Head of caudate nucleus (tissue), 42 donors: ENCODE data around the gene ZNF644.
A peak's percentile ranks its signal among the peaks of the same experiment; 100 is the strongest.
"Not testable (repeated sequence)": the region's sequence is repeated elsewhere in the genome, so short reads cannot be mapped to it uniquely, and the experiment has no call there.

ENCODE experiments used
- DNase-seq, 42 donors: peaks; one replicate each; pipeline versions ENCODE4 v3.0.0 to v3.0.0-alpha.2; 2020 to 2021; ENCODE audit warnings: mixed read lengths in 7 of 42
- intact Hi-C: fragments of 100-400 bp; cut with DNase I; formaldehyde crosslinking; loops from one replicate; pipeline ENCODE4 v1.15.0; 2022

The ZNF644 gene

DNA sequence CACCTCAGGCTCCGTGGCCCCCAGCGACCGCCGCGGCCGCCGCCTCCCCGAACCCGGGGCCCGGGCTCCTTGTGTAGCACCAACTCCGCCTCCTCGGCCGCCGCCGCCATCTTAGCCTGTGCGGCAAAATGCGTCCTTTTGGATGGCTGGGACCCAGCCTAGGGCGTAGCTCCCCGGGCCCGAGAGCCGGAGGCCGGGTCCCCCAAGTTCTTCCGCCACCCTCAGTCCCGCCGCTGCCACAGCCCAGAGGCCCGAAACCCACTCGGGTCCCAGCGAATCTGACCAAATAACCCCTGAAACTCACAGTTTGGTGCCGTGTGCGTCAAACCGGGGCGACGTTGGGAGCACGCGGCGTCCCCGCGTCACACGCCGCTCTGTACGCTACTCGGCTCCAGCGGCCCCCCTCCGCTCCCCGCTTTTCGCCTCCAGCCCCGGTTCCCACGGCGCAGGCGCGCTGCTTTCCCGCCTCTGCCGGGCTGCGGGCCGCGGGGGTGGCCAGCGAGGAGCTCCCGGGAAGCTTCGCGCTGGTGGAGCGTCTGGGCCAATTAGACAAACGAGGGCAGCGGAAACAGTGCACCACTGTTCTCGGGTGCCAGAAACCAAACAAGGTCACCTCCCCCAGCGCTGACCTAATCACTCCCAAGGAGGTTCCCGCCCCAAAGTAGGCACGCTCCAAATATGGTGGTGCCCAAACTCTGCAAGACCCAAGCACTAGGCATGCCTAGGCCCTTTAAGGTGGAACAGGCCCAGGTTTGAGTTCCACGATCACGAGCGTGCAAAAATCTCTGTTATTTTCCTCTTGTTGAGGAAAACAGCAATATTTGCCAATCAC is at the start of gene ZNF644:
Gene ZNF644 (minus strand): TSS at position 350 of the 832 bp plus-strand sequence. CDS start 39,682 bp downstream, outside the sequence.
- intact Hi-C loops: no loop called here
- DNase-seq: peak; percentile 89 to 97 (median 94)

DNA sequence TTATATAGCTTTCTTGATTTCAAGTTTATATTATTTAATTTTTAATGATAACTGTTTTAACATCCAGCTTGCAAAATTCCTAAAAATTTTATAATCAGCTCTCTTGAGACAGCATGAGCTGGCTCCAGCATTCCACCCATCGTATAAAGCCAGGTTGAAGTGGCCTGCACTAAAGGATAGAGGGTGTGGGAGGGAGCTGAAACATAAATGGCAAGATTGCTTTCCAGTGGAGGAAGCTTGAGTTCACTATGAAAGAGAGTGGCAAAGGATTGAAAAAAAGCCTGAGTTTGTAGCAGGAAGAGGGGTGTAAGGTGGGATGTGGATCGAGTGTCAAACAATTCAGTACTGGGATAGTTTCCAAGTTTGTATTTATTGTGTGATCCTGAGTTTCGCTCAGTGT is 48.5 kb upstream of the ZNF644 start:
- DNase-seq: no peak
- intact Hi-C loops: no loop called here

DNA sequence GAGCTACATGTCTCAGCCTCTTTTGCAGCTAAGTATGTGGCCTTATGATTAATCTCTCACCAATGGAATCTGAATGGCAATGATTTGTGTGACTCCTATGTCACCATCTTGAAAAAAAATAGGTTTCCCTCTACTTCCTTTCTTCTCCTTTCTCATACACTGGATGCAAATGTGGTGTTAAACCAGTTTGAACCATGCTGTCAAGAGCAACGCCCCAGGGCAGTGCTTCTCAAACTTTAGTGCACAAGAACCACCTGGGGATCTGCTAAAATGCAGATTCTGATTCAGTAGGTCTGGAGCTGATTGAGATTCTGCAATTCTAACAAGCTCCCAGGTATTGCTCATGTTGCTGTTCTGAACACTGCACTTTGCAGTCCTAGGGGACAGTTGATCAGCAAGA is 44.7 kb upstream of the ZNF644 start:
- intact Hi-C loops: no loop called here
- no peak for DNase-seq

DNA sequence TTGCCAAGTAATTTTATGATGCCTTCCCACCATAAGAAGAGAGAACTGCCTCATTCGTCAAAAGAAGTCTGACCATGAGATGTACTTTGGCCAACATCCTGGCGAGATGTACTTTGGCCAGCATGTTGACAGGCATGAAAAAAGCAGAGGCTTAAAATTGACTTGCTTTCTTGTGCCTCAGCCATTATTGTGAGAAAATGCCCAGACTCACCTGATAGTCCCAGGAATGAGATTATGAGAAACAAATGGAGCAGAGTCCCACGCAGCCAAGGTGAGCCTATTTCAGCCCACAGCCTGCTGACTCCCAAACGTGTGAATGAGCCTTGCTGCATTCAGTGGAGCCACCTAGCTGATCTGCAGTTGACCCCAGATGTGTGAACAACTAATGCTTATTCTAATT is 43.5 kb upstream of the ZNF644 start:
- intact Hi-C loops: no loop called here
- no peak for DNase-seq

DNA sequence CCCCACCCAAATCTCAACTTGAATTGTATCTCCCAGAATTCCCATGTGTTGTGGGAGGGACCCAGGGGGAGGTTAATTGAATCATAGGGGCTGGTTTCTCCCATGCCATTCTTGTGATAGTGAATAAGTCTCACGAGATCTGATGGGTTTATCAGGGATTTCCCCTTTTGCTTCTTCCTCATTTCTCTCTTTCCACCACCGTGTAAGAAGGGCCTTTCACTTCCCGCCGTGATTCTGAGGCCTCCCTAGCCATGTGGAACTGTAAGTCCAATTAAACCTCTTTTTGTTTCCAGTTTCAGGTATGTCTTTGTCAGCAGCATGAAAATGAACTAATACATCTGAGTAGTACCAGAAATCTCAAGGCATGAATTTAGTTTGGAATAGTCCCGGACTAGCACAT is 41.6 kb upstream of the ZNF644 start:
- DNase-seq, intact Hi-C loops: not testable (repeated sequence)

DNA sequence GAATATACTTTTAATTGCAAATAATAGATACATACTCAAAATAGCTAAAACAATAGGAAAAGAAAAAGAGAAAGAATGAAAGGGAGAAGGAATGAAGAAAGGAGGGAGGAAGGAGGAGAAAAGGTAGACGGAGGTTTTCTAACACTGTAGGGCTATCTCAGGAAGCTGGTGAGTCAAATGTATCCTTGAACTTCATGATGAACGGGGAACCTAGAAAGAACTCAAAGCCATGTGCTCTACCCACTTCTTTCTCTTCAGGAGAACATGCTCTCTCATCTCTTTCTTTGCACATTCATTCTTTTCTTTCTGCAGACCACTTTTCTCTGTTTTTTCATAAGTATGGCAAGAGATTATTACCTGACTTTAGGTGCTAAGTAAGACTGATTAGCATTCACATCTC is 37.3 kb upstream of the ZNF644 start:
- no peak for DNase-seq
- intact Hi-C loops: no loop called here

DNA sequence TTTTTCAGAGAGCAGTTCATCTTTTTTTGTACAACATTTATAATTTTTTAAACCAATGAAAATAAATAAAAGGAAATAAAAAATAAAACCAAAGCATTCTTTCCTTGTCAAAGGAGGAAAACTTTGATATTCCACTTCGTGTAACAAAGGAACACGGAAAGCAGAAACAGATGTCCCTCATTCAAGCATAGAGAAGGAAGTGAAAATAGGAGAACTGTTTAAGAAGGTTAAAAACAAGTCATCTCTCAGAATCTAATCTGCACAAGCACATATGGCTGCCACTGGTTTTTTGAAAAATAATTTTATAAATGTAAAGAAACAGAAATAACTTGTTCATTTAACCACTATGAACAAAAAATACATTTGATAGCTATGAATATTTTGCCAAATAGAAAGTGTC is 35.9 kb upstream of the ZNF644 start:
- intact Hi-C loops: no loop called here
- DNase-seq: no peak

DNA sequence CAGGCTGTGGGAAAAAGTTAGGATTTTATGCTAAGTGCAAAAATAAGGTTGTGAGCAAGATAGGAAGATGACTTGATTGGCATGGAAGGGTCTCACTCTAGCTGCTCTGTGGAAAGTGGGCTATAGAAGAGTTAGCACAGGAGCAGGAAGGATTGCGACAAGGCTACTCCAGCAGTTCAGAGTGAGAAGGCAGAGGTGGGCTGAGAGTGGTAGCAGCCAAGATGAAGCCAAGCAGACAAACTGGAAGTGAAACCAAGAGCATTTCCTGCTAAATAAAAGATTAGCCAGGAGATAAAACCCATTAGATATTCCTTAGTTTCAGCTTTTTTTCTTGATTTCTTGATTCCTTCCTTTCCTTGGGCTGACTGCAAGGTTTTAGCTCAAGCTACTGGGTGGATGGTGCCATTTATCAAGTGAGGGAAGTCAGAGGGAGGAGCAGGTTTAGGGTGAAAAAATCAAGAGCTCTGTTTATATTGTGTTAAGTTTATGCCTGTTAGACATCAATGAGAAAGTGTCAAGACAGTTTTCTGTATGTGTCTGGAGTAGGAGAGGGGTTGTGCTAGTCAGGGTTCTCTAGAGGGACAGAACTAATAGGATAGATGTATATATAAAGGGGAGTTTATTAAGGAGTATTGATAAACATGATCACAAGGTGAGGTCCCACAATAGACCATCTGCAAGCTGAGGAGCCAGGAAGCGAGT is 33.1 kb upstream of the ZNF644 start:
- DNase-seq: peak in 5 of 42 donors; percentile 1 to 12 (median 2)
- intact Hi-C loops: no loop called here

DNA sequence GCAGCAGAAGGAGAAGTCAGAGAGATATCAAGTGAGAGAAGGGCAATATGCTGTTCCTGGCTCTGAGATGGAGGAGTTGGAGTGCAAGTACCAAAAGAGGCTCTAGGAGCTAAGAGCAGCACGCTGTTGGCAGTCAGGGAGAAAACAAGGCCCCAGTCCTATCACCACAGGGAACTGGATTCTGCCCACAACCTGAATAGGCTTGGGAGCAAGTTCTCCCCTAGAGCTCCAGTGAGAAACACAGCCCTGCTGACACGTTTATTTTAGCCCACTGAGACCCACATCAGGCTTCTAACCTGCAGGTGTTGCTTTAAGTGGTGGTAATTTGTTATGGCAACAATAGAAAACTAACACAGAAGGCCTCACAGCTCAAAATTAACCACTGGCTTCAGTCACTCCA is 31.8 kb upstream of the ZNF644 start:
- intact Hi-C loops: no loop called here
- no peak for DNase-seq

DNA sequence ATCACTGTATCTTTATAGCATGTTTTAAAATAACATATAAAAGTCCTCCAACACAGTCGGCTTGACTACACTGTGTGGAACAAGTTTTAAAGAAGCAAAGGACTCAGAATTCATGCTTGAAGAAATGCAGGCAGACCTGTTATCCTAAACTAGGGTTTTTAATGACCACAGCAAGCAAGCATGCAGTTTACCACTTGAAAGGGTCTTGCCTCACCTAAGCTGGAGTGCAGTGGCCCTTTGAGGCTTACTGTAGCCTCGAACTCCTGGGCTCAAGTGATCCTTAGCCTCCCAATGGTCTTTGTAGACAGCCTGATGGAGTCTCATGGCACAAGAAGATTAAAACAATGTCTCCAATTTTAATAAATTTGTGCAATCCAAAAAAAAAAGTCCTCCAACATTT is 27.7 kb upstream of the ZNF644 start:
- intact Hi-C loops, DNase-seq: not testable (repeated sequence)

DNA sequence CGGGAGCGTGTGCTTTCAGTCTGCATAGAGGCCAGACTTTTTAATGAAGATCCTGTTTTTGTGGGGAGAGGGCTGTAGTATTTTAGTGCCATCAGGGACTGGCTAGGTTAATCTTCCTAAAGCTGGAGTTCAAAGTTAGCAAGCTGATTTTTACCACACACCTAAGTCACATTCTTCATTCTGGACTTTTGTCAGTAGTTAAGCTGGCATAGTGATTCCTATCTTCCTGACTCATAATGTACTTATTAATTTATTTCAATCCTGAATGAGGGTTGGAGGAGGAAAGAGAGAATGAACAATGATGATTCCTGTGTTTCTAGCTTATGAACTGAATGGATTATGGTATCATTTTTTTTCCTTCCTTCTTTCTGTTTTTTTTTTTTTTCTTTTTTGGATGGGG is 24.9 kb upstream of the ZNF644 start:
- intact Hi-C loops: no loop called here
- DNase-seq: no peak

DNA sequence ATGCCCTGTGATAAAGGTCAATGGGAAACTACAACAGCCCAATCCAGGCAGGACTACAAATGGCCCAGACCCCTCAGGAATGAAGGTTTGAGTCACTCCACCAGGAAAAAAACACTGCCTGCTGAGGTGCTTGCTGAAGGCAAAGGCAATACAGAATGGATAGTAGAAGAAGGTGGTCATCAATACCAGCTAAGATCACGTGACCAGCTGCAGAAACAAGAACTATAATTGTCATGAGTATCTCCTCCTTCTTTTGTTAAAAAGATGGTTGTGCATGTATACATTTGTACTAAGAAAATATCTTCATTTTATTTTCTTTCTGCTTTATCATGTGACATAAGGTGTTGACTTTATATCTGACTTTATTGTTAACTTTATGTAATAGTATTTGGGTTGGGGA is 23.4 kb upstream of the ZNF644 start:
- intact Hi-C loops: no loop called here
- no peak for DNase-seq

DNA sequence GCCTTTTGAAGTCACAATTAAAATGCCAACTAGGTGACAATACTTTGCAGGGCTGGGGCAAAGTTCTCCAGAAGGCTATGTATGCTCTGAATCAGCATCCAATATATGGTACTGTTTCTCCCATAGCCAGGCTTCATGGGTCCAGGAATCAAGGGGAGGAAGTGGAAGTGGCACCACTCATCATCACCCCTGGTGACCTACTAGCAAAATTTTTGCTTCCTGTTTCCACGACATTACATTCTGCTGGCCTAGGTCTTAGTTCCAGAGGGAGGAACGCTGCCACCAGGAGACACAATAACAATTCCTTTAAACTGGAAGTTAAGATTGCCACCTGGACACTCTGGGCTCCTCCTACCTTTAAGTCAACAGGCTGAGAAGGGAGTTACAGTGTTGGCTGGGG is 22.9 kb upstream of the ZNF644 start:
- DNase-seq: peak in 1 of 42 donors; percentile 6
- intact Hi-C loops: not testable (repeated sequence)

DNA sequence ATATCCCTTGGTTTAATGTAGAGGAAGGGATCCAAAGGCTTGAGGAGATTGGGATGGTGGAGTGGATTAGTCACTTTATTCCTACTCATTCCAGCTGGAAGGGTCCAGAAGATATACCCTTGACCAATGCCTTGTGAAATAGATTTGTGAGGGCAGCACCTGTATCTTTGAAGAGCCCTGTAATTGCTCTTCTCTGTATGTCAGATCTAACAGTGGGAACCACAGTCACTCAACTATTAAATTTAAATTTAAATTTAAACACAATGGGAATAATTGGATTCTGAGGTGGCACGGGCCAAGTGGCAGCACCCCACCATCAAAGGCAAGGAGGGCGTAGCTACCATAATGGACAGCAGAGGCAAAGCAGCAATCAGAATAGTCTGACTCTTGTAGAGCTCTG is 20.5 kb upstream of the ZNF644 start:
- intact Hi-C loops: not testable (repeated sequence)

DNA sequence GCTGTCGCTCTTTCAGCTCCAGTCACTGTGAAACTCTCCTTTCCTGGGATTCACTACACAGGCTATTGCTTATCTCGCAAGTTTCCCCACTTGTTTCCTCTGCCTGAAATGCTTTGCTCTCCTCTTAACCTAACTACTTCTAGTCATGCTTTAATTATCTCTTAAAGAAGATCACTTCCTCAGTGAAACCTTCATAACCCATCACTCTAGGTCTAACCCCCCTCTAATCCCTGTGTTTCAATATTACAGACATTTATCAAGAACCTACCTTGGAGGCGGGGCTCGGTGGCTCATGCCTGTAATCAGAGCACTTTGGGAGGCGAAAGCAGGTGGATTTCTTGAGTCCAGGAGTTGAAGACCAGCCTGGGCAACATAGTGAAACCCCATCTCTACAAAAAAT is 16.7 kb upstream of the ZNF644 start:
- DNase-seq: no peak
- intact Hi-C loops: no loop called here

More for the DNA sequence above, 20.5 kb upstream of the ZNF644 start:
- not testable (repeated sequence) for DNase-seq

DNA sequence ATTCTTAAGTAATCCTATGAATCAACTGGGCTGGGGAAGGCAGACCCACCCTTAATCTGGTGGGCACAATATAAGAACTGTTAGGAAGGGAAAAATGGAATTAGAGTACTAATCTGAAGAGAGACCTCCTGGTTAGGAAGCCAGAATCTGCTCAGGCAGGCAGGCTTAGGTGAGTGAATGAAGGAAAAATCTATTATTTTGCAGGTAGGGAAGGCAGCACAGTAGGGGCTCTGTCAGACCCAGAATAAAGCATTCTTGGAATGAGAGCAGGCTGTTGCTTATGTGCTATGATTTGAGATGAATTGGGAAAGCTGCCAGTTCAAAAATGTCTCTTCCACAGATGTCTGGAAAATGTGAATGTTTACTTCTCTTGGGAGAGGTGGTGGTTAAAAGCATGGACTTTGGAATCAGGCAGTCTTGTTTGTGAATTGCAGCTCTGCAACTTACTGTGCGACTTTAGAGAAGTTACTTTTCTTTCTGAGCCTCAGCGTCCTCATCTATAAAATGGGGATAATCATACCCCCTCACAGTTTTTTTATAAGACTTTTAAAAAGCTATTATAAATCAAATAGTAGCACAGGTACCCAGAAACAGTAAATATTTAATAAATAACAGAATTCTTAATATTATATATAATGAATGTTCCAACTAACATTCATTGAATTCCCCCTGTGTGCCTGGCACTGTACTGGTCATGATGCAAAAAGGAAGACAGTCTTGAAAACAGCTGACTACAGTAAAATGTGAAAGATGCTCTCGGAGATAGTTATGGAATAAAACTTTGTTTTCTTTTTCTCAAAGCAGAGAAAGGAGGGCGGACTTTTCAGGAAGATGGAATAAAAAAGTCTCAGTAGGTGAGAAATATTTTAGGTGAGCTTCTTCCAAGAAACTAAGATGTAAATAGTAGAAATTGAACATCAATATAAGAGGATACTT is 15.3 kb upstream of the ZNF644 start:
- intact Hi-C loops: no loop called here
- no peak for DNase-seq

DNA sequence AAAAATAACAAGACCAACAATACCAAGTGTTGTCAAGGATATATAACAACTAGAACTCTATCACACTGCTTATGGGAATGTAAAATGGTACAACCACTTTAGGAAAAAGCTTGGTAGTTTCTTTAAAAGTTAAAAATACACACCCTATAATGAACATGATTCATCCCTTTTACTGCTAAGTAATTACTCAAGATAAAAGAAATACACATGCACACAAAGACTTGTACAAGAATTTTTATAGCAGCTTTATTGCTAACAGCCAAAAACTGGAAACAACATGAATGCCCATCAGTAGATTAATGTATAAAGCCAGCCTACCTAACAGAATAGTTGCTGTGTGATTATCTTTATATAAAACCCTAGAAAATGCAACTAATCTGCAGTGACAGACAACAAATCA is 10.5 kb upstream of the ZNF644 start:
- intact Hi-C loops: no loop called here
- DNase-seq: no peak

DNA sequence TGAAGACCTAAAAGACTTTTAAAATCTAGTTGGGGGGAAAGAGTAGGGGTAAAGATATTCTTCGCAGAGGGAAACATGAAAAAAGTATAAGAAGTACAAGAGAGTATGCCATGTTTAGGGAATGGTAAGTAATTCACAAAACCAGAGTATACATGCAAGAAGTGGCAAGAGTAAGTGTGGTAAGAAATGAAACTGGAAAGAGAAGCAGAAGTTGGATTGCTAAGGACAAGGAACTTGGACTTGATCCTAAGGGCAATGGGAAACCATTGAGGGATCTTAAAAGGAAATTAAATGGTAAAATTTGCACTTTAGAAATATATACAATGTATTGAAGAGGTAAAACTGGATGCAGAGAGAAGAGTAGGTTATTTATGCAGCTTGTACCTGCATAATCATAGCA is 9.2 kb upstream of the ZNF644 start:
- intact Hi-C loops: no loop called here
- no peak for DNase-seq

DNA sequence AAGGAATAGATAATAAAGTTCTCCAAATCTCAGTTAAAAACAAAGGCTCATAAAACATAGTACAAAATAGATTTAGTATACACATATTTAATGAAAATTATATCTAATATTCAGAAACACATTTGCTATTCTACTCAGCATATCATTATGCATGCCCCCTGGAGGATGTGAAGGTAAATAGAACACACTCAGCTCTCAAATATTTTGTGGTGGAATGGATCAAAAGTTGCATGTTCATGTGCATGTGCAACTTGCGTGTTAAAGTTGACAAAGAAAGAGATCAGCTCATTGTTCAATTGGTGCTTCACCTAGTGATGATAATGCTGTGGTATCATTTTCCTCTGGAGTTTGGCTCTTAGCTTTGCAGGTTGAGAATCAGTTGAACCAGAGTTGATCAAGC is 4.9 kb upstream of the ZNF644 start:
- intact Hi-C loops: no loop called here

DNA sequence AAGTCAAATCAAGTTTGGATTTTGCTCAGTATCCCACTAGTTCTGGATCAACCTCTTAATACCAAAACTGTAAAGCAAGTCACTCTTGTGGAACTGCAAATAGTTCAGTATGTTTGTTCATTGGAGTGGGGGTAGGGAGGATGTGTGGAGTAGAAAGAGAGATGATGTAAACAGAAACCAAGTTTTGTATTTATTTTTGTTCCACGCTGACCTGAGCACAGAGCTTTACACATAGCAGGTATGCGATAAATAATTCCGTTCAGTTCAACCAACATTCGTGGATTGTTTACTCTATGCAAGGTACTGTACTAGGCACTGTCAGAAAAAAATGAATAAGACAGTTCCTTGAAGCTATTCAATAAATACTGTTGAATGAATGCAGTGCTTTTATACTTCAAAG is 4.5 kb upstream of the ZNF644 start:
- DNase-seq: no peak
- intact Hi-C loops: no loop called here

More for the DNA sequence above, 4.9 kb upstream of the ZNF644 start:
- no peak for DNase-seq
